K562 (cell line): ENCODE measurements around the gene AKAP13. TPM values are rescaled to one million over a fixed set of nuclear protein-coding genes. Genes with fewer than 3 reads are reported as not detected.

Experiments
- ATAC-seq: fragments of 200-7000 bp; cut with Tn5 transposase; 3 replicates; pipeline ENCODE4 v1.9.1; 2020; ENCODE audit warnings: moderate library complexity
- BruUV-seq: library from RNA; stranded (reverse); fragments of 400-500 nt; replicated peaks from 2 replicates; lab custom pipeline; 2021; lab: Mats Ljungman, UMichigan
- CTCF ChIA-PET: fragments of 300-600 bp; formaldehyde crosslinking; extraction: SDS; loops from one replicate; lab custom pipeline; 2021; ENCODE audit warnings: low intra/inter-chr PET ratio; lab: Yijun Ruan, JAX
- POLR2A ChIA-PET: fragments of 300-600, 350-650 bp; sonication (Branson Sonifier 250); formaldehyde crosslinking; extraction: SDS; loops from one replicate; lab custom pipeline; 2021; ENCODE audit warnings: antibody characterized with exemption, inconsistent platforms; lab: Yijun Ruan, JAX
- DNase-seq, 4 experiments: peaks; one replicate each; pipeline versions ENCODE4 v3.0.0 to v3.0.0-alpha.2; 2011 to 2018; ENCODE audit warnings: low spot score in 3 of 4, mixed read lengths in 3 of 4; ENCODE audit errors: extremely low read depth in 1 of 4
- FAIRE-seq: peaks from 2 replicates; lab custom pipeline; 2011; peaks lifted over from hg19 to GRCh38; lab: Jason Lieb, UNC
- H2AFZ ChIP-seq: 2 replicates; pipeline ENCODE4 v1.6.0; 2011; ENCODE audit warnings: low read depth, low read length, control low read depth, inconsistent platforms
- H3K27ac ChIP-seq: fragments of 200-600 bp; 3 replicates; pipeline ENCODE4 v1.8.0; 2011; ENCODE audit warnings: low read depth, mild to moderate bottlenecking, control low read depth, inconsistent platforms, low read length, moderate library complexity, mixed read lengths; ENCODE audit errors: extremely low read depth
- H3K27me3 ChIP-seq, 2 experiments: fragments of 300-600 bp in 1 of 2; 2 replicates in 1 of 2; 3 replicates in 1 of 2; pipeline versions ENCODE4 v1.6.0 to v1.8.0; 2011; ENCODE audit warnings: inconsistent platforms in 2 of 2, low read length in 2 of 2, mild to moderate bottlenecking in 1 of 2, mixed read lengths in 1 of 2, moderate library complexity in 1 of 2; ENCODE audit not compliant: control insufficient read depth in 2 of 2, insufficient read depth in 2 of 2
- H3K36me3 ChIP-seq: fragments of 300-600 bp; 3 replicates; pipeline ENCODE4 v1.8.0; 2011; ENCODE audit warnings: mild to moderate bottlenecking, low read length, inconsistent platforms; ENCODE audit not compliant: control insufficient read depth, insufficient read depth
- H3K4me1 ChIP-seq, 2 experiments: fragments of 200-600 bp in 1 of 2; replicated peaks in 1 of 2; 2 replicates in 1 of 2; 3 replicates in 1 of 2; pipeline versions ENCODE4 v1.5.1 to v1.8.0; 2011; ENCODE audit warnings: inconsistent platforms in 2 of 2, low read length in 2 of 2, mild to moderate bottlenecking in 1 of 2, mixed read lengths in 1 of 2, moderate library complexity in 1 of 2; ENCODE audit not compliant: control insufficient read depth in 2 of 2, insufficient read depth in 2 of 2
- H3K4me2 ChIP-seq: 2 replicates; pipeline ENCODE4 v1.6.1; 2011; ENCODE audit warnings: low read length, control low read depth, inconsistent platforms, mixed read lengths; ENCODE audit not compliant: insufficient read depth
- H3K4me3 ChIP-seq: fragments of 200-600 bp; sonication (generic), shearing (Covaris generic); 2 replicates; pipeline ENCODE4 v1.5.1; 2016; ENCODE audit warnings: control low read depth, inconsistent platforms
- H3K79me2 ChIP-seq: fragments of 200-600 bp; 3 replicates; pipeline ENCODE4 v1.8.0; 2011; ENCODE audit warnings: low read length, inconsistent platforms; ENCODE audit not compliant: control insufficient read depth, insufficient read depth
- H3K9ac ChIP-seq, 2 experiments: 2 replicates each; pipeline versions ENCODE4 v1.6.0 to v1.6.1; 2011; ENCODE audit warnings: low read depth in 2 of 2, low read length in 2 of 2, control low read depth in 1 of 2, inconsistent platforms in 1 of 2, mild to moderate bottlenecking in 1 of 2, mixed read lengths in 1 of 2; ENCODE audit not compliant: insufficient read depth in 1 of 2
- H3K9me1 ChIP-seq: one replicate; pipeline ENCODE4 v1.6.0; 2011; ENCODE audit warnings: inconsistent platforms, mild to moderate bottlenecking, low read length, moderate library complexity; ENCODE audit not compliant: control insufficient read depth, insufficient read depth
- H3K9me3 ChIP-seq: replicated peaks from 2 replicates; pipeline ENCODE4 v1.5.1; 2011; ENCODE audit warnings: low read depth, low read length, inconsistent platforms; ENCODE audit not compliant: control insufficient read depth, insufficient read depth
- H4K20me1 ChIP-seq: replicated peaks from 2 replicates; pipeline ENCODE4 v1.6.1; 2011; ENCODE audit warnings: low read length, inconsistent platforms, mixed read lengths; ENCODE audit not compliant: control insufficient read depth, insufficient read depth
- GTF2B ChIP-seq: IDR thresholded peaks from 2 replicates; pipeline ENCODE4 v1.6.1; 2011; ENCODE audit not compliant: insufficient read length; ENCODE audit errors: extremely low read depth
- ILF3 ChIP-seq: fragments of 450-650 bp; IDR thresholded peaks from 2 replicates; pipeline ENCODE4 v1.6.1; 2018; ENCODE audit warnings: antibody characterized with exemption, mild to moderate bottlenecking, moderate library complexity, borderline replicate concordance
- MAX ChIP-seq: sonication (generic); formaldehyde crosslinking; IDR thresholded peaks from 2 replicates; pipeline ENCODE4 v1.9.0; 2022; ENCODE audit warnings: mild to moderate bottlenecking, missing genetic modification reagents
- MTA1 ChIP-seq: fragments of 450-650 bp; IDR thresholded peaks from 2 replicates; pipeline ENCODE4 v1.6.1; 2017; ENCODE audit warnings: borderline replicate concordance
- NCOA2 ChIP-seq, 2 experiments: fragments of 450-650 bp; IDR thresholded peaks; 2 replicates each; pipeline ENCODE4 v1.6.1; 2018; ENCODE audit warnings: mild to moderate bottlenecking in 2 of 2, moderate library complexity in 1 of 2; ENCODE audit not compliant: partially characterized antibody in 2 of 2
- PREB ChIP-seq: sonication (generic); formaldehyde crosslinking; IDR thresholded peaks from 2 replicates; pipeline ENCODE4 v1.8.1; 2023; ENCODE audit warnings: mild to moderate bottlenecking, missing genetic modification reagents
- THRB ChIP-seq: fragments of 450-650 bp; formaldehyde crosslinking; conservative IDR thresholded peaks from 2 replicates; pipeline ENCODE4 v1.4.0; 2022; ENCODE audit warnings: mild to moderate bottlenecking, missing genetic modification characterization
- ZBTB33 ChIP-seq: sonication (generic); formaldehyde crosslinking; IDR thresholded peaks from 2 replicates; pipeline ENCODE4 v1.8.1; 2023; ENCODE audit warnings: mild to moderate bottlenecking, missing genetic modification reagents
- ZNF184 ChIP-seq: sonication (generic); formaldehyde crosslinking; IDR thresholded peaks from 2 replicates; pipeline ENCODE4 v1.5.0; 2020; ENCODE audit warnings: missing genetic modification reagents
- WGBS: fragments of 100-300 bp; shearing (Covaris generic); methylation state at CpG from one replicate; pipeline ENCODE4 v1.1.6; 2016; ENCODE audit warnings: low coverage, mixed read lengths; ENCODE audit not compliant: insufficient coverage; ENCODE audit errors: missing lambda C conversion rate; 5-methylcytosine and 5-hydroxymethylcytosine counted together
- in situ Hi-C: fragments of 300-500 bp; cut with MboI; formaldehyde crosslinking; loops from 4 replicates; pipeline ENCODE4 v1.15.0; 2018; ENCODE audit warnings: inconsistent platforms, mixed read lengths
- intact Hi-C: fragments of 100-400 bp; cut with micrococcal nuclease; formaldehyde crosslinking; loops from 2 replicates; pipeline ENCODE4 v1.14.2; 2022
- polyA plus RNA-seq, 8 experiments: library from polyadenylated mRNA; depleted of rRNA in 4 of 8; stranded (reverse) in 5 of 8; unstranded in 3 of 8; fragments of >200 nt; fragmentation: Nextera tagmentation in 2 of 8; fragmentation: Illumina TruSeq in 1 of 8; extraction: Ambion mirVana in 2 of 8; extraction: Trizol in 1 of 8; gene quantifications; 2 replicates each; pipeline versions ENCODE4 v1.2.1 to v1.2.3, GENCODE V29; 2011 to 2014; ENCODE audit warnings: inconsistent platforms in 1 of 8, missing spikeins in 1 of 8
- total RNA-seq, 7 experiments: library from RNA; depleted of rRNA in 6 of 7; stranded (reverse); fragments of >200 nt in 6 of 7; fragmentation: Illumina TruSeq in 2 of 7; extraction: Trizol in 2 of 7; gene quantifications; 2 replicates each; pipeline versions ENCODE4 v1.2.1 to v1.2.3, GENCODE V29; 2011 to 2021; ENCODE audit warnings: low replicate concordance in 1 of 7

Gene AKAP13
- total and polyA plus RNA-seq, 9 of the 15 experiments (the other 6 are each of a cell fraction or from before 2014, with no cell fraction given) = 0.03 to 1.7 (median 0.42) TPM

- Histone ChIP-seq H3K4me1 (no peaks in the 10 kb centered on the region), H4K20me1 (no peaks in the 10 kb centered on the region), H2AFZ (no peak overlapping the region), H3K36me3 (no peaks in the 10 kb centered on the region), H3K79me2 (no peaks in the 10 kb centered on the region), H3K4me2 (no peak overlapping the region), H3K27ac (no peak overlapping the region), H3K9me1 (no peaks in the 10 kb centered on the region), H3K9me3 (no peaks in the 10 kb centered on the region), H3K4me3 (no peak overlapping the region), H3K9ac (no peak overlapping the region), H3K27me3 (peaks cover 0 to 8% of the 10 kb centered on the region in 2 experiments; a peak in 1 of 5 replicates)
- ChIA-PET CTCF (no interaction called here), POLR2A (interaction anchor here (0.6 to 1.3 kb wide), 3 partner anchors 19 to 320 kb away, joined by 3 to 4 read pairs (median 4); no protein-coding TSS in a partner anchor)
- FAIRE-seq = no peak
- no TSS peak for BruUV-seq
- ATAC-seq = no peak
- in situ Hi-C loops = no loop called here
- no peak for DNase-seq
- WGBS = 2% methylated on average over 5 of the region's 5 CpGs
- intact Hi-C loops = no loop called here
- TF ChIP-seq ILF3 (no peak), MTA1 (no peak), MAX (CRISPR knock-in tag) (no peak), GTF2B (no peak), PREB (CRISPR knock-in tag) (no peak), NCOA2 (IDR thresholded peaks at IDR 0.05; ENCODE audit: partially characterized antibody in 2 of 2) (no peak), ZBTB33 (CRISPR knock-in tag) (no peak), THRB (CRISPR knock-in tag) (no peak), ZNF184 (CRISPR knock-in tag) (no peak)
Measured at GRCh38 chr15:85623315-85624049, 243.1 kb downstream of the AKAP13 start.
